ENCODE results near the gene STAT4. TPM values are rescaled to one million over a fixed set of nuclear protein-coding genes. Genes with fewer than 3 reads are reported as not detected.
A peak's percentile ranks its signal among the peaks of the same experiment; 100 is the strongest.

The STAT4 gene
- total RNA-seq, 2 donors from 2014 or later = 11.6 to 22.9 TPM

GRCh38 chr2:191064590-191064989 is 86.2 kb downstream of the STAT4 start:
- intact Hi-C loops (cut with DNase I) = no loop called here
- no peak for ATAC-seq
- no peak for DNase-seq

- intact Hi-C loops (cut with DNase I) = no loop called here
- no peak for ATAC-seq
These were observed 87.2 kb downstream of the STAT4 start for GRCh38 chr2:191063584-191063983.

GRCh38 chr2:191061381-191061980 is 89.3 kb downstream of the STAT4 start:
- ATAC-seq (no peak), DNase-seq (no peak)
- intact Hi-C loops (cut with DNase I) = no loop called here

More at GRCh38 chr2:191063584-191063983, 87.2 kb downstream of the STAT4 start:
- no peak for DNase-seq

- ATAC-seq = no peak
- DNase-seq = no peak
- intact Hi-C loops (cut with DNase I) = loop anchor here (10.0 kb wide), 2 partner anchors 95 to 445 kb away; partner anchors contain the start of gene STAT4 (in 1 of the 2)
These were observed 91.5 kb downstream of the STAT4 start for GRCh38 chr2:191059308-191059707.

- intact Hi-C loops (cut with DNase I) = loop anchor here (10.0 kb wide), 2 partner anchors 99 to 449 kb away; partner anchors contain the start of gene STAT4 (in 1 of the 2)
- DNase-seq = no peak
- ATAC-seq = no peak
These were observed 94.6 kb downstream of the STAT4 start for GRCh38 chr2:191056228-191056627.

- ATAC-seq (no peak), DNase-seq (no peak)
- intact Hi-C loops (cut with DNase I) = loop anchor here (2.0 to 10.0 kb wide), 3 partner anchors 102 to 452 kb away; partner anchors contain the start of gene STAT4 (in 1 of the 2)
These were observed 97.5 kb downstream of the STAT4 start for GRCh38 chr2:191053256-191053655.

GRCh38 chr2:191051825-191052778 is 98.7 kb downstream of the STAT4 start:
- ATAC-seq (peak in 1 of 2 donors; percentile 22), DNase-seq (no peak)
- intact Hi-C loops (cut with DNase I) = loop anchor here (2.0 to 10.0 kb wide), 3 partner anchors 103 to 453 kb away; partner anchors contain the start of gene STAT4 (in 1 of the 2)

GRCh38 chr2:191051177-191051576 is 99.6 kb downstream of the STAT4 start:
- intact Hi-C loops (cut with DNase I) = loop anchor here (10.0 kb wide), 2 partner anchors 104 to 454 kb away; partner anchors contain the start of gene STAT4 (in 1 of the 2)
- DNase-seq (no peak), ATAC-seq (peak in 1 of 2 donors; percentile 15)

GRCh38 chr2:191050640-191050987 is 100.2 kb downstream of the STAT4 start:
- ATAC-seq (peak in 1 of 2 donors; percentile 21), DNase-seq (no peak)
- intact Hi-C loops (cut with DNase I) = loop anchor here (10.0 kb wide), 2 partner anchors 104 to 454 kb away; partner anchors contain the start of gene STAT4 (in 1 of the 2)

- intact Hi-C loops (cut with DNase I) = loop anchor here (10.0 kb wide), 2 partner anchors 105 to 455 kb away; partner anchors contain the start of gene STAT4 (in 1 of the 2)
- ATAC-seq (peak; percentile 55 to 67), DNase-seq (no peak)
These were observed 100.8 kb downstream of the STAT4 start for GRCh38 chr2:191049728-191050639.

GRCh38 chr2:191048073-191048472 is 102.7 kb downstream of the STAT4 start:
- ATAC-seq (no peak), DNase-seq (no peak)
- intact Hi-C loops (cut with DNase I) = no loop called here

- intact Hi-C loops (cut with DNase I) = no loop called here
- no peak for DNase-seq
- no peak for ATAC-seq
These were observed 105.7 kb downstream of the STAT4 start for GRCh38 chr2:191045141-191045540.

GRCh38 chr2:191043438-191043837 is 107.4 kb downstream of the STAT4 start:
- intact Hi-C loops (cut with DNase I) = no loop called here
- DNase-seq = no peak
- ATAC-seq = no peak

- DNase-seq (no peak), ATAC-seq (peak in 1 of 2 donors; percentile 91)
- intact Hi-C loops (cut with DNase I) = no loop called here
These were observed 109.2 kb downstream of the STAT4 start for GRCh38 chr2:191041418-191042161.

- intact Hi-C loops (cut with DNase I) = no loop called here
- ATAC-seq (no peak), DNase-seq (no peak)
These were observed 111.2 kb downstream of the STAT4 start for GRCh38 chr2:191039616-191040015.

- DNase-seq (no peak), ATAC-seq (no peak)
- intact Hi-C loops (cut with DNase I) = no loop called here
These were observed 112.1 kb downstream of the STAT4 start for GRCh38 chr2:191038741-191039140.

- ATAC-seq (peak in 1 of 2 donors; percentile 41), DNase-seq (no peak)
- intact Hi-C loops (cut with DNase I) = no loop called here
These were observed 112.5 kb downstream of the STAT4 start for GRCh38 chr2:191038241-191038725.

GRCh38 chr2:191037351-191037750 is 113.4 kb downstream of the STAT4 start:
- ATAC-seq = no peak
- no peak for DNase-seq
- intact Hi-C loops (cut with DNase I) = no loop called here

Measured in left cardiac atrium (tissue), 4 donors.